Stimulated activated CD4-positive, alpha-beta T cell treated with anti-CD3 and anti-CD28 coated beads, Interleukin-4, amount 100 ng/mL, for 48 hours (primary cell): Measurements from ENCODE around the gene STAT2.

Source experiments
- DNase-seq, 2 donors: peaks; one replicate each; pipeline ENCODE4 v3.0.0-alpha.2; 2020; ENCODE audit warnings: low read depth in 2 of 2

The STAT2 gene

GRCh38 chr12:56293795-56294194 is 66.1 kb downstream of the STAT2 start:
- no peak for DNase-seq
